ENCODE results near the gene ZNF283.

DNA sequence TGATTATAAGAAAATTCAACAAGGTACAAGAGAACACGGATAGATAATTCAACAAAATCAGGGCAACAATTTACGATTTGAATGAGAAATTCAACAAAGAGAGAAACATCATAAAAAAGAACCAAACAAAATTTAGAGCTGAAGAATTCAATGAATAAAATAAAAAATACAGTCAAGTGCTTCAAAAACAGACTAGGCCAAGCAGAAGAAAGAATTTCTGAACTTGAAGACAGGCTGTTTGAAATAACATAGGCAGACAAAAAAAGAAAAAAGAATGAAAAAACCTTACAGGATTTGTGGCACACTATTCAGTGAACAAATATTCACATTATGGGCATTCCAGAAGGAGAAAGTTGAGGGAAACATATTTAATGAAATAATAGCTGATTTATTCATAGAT, 31.1 kb downstream of the ZNF283 start:
- TF ChIP-seq, protein P1, sequence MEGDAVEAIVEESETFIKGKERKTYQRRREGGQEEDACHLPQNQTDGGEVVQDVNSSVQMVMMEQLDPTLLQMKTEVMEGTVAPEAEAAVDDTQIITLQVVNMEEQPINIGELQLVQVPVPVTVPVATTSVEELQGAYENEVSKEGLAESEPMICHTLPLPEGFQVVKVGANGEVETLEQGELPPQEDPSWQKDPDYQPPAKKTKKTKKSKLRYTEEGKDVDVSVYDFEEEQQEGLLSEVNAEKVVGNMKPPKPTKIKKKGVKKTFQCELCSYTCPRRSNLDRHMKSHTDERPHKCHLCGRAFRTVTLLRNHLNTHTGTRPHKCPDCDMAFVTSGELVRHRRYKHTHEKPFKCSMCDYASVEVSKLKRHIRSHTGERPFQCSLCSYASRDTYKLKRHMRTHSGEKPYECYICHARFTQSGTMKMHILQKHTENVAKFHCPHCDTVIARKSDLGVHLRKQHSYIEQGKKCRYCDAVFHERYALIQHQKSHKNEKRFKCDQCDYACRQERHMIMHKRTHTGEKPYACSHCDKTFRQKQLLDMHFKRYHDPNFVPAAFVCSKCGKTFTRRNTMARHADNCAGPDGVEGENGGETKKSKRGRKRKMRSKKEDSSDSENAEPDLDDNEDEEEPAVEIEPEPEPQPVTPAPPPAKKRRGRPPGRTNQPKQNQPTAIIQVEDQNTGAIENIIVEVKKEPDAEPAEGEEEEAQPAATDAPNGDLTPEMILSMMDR (IDR thresholded peaks at IDR 0.05; ENCODE audit: low read depth, low read length, missing input control) = no peak
- TF ChIP-seq RAD21 (IDR thresholded peaks at IDR 0.05) (no peak), REST (IDR thresholded peaks at IDR 0.05) (no peak), RXRA (IDR thresholded peaks at IDR 0.05) (no peak)
